ENCODE data around the gene TMC1.
"Not testable (repeated sequence)": the region's sequence is repeated elsewhere in the genome, so short reads cannot be mapped to it uniquely, and the experiment has no call there.

GRCh38 chr9:72862788-72863187 lies 341.4 kb downstream of the TMC1 start:
- not testable (repeated sequence) for TF ChIP-seq CTCF, EP300, POLR2A (IDR thresholded peaks at IDR 0.05)

Data from suprapubic skin (tissue), 3 donors.